Fibroblast of lung (primary cell): Measurements from ENCODE around the gene MYO18A.

Experiments
- EZH2 ChIP-seq: IDR thresholded peaks from 2 replicates; pipeline ENCODE4 v1.5.1; 2012; ENCODE audit warnings: low read length, control low read depth, mild to moderate bottlenecking; ENCODE audit errors: missing control alignments
- TF ChIP-seq, protein P1 (sequence below), 2 donors: IDR thresholded peaks in 1 of 2; conservative IDR thresholded peaks in 1 of 2; 1 replicate in 1 of 2; 2 replicates in 1 of 2; pipeline ENCODE4 v1.5.1; 2011 to 2012; ENCODE audit warnings: low read length in 2 of 2, control low read depth in 1 of 2, inconsistent platforms in 1 of 2, low read depth in 1 of 2, mild to moderate bottlenecking in 1 of 2

GRCh38 chr17:29051731-29052130 lies 128.5 kb downstream of the MYO18A start:
- TF ChIP-seq, protein P1, sequence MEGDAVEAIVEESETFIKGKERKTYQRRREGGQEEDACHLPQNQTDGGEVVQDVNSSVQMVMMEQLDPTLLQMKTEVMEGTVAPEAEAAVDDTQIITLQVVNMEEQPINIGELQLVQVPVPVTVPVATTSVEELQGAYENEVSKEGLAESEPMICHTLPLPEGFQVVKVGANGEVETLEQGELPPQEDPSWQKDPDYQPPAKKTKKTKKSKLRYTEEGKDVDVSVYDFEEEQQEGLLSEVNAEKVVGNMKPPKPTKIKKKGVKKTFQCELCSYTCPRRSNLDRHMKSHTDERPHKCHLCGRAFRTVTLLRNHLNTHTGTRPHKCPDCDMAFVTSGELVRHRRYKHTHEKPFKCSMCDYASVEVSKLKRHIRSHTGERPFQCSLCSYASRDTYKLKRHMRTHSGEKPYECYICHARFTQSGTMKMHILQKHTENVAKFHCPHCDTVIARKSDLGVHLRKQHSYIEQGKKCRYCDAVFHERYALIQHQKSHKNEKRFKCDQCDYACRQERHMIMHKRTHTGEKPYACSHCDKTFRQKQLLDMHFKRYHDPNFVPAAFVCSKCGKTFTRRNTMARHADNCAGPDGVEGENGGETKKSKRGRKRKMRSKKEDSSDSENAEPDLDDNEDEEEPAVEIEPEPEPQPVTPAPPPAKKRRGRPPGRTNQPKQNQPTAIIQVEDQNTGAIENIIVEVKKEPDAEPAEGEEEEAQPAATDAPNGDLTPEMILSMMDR (conservative IDR thresholded peaks at IDR 0.05 in 1 of 2, IDR thresholded peaks at IDR 0.05 in 1 of 2; ENCODE audit: low read depth in 1 of 2, low read length in 2 of 2): no peak
- no peak for TF ChIP-seq EZH2
